Naive thymus-derived CD8-positive, alpha-beta T cell (primary cell): ENCODE measurements around the gene UBXN6. TPM values are rescaled to one million over a fixed set of nuclear protein-coding genes. Genes with fewer than 3 reads are reported as not detected.

Experiments
- ATAC-seq, 2 donors: fragments of 150-1000 bp; cut with Tn5 transposase in 1 of 2; sonication (Bioruptor Pico), chemical (Tn5 transposase) in 1 of 2; 1 replicate in 1 of 2; 2 replicates in 1 of 2; pipeline ENCODE4 v1.10.0; 2021; ENCODE audit warnings: mild to moderate bottlenecking in 2 of 2, moderate library complexity in 2 of 2
- POLR2A ChIA-PET: fragments of 350-600 bp; sonication (Branson Sonifier 250); formaldehyde crosslinking; loops from one replicate; lab custom pipeline; 2021; ENCODE audit warnings: antibody characterized with exemption; lab: Charles Lee
- DNase-seq, 10 donors: peaks; one replicate each; pipeline versions ENCODE4 v3.0.0 to v3.0.0-alpha.2; 2020 to 2022
- H3K27ac Mint-ChIP-seq, 10 donors: one replicate each; pipeline ENCODE4 v1.8.0; 2020 to 2022; ENCODE audit warnings: mild to moderate bottlenecking in 10 of 10, mixed read lengths in 10 of 10, moderate library complexity in 4 of 10, inconsistent platforms in 1 of 10
- H3K27me3 Mint-ChIP-seq, 5 donors: one replicate each; pipeline ENCODE4 v1.8.0; 2021 to 2022; ENCODE audit warnings: mixed read lengths in 5 of 5
- H3K36me3 Mint-ChIP-seq, 3 donors: one replicate each; pipeline ENCODE4 v1.8.0; 2020 to 2022; ENCODE audit warnings: mixed read lengths in 3 of 3, mild to moderate bottlenecking in 2 of 3, inconsistent platforms in 1 of 3
- H3K4me1 Mint-ChIP-seq, 4 donors: one replicate each; pipeline ENCODE4 v1.8.0; 2021 to 2022; ENCODE audit warnings: mixed read lengths in 4 of 4
- H3K4me3 Mint-ChIP-seq, 10 donors: one replicate each; pipeline ENCODE4 v1.8.0; 2020 to 2022; ENCODE audit warnings: mild to moderate bottlenecking in 10 of 10, mixed read lengths in 10 of 10, moderate library complexity in 6 of 10, inconsistent platforms in 1 of 10
- H3K9me3 Mint-ChIP-seq, 9 donors: one replicate each; pipeline ENCODE4 v1.8.0; 2020 to 2022; ENCODE audit warnings: mixed read lengths in 9 of 9, mild to moderate bottlenecking in 3 of 9, inconsistent platforms in 1 of 9, moderate library complexity in 1 of 9
- polyA plus RNA-seq, 3 donors: library from polyadenylated mRNA; unstranded; fragments of 300-500 nt; fragmentation: Illumina TruSeq; gene quantifications; one replicate each; pipeline ENCODE4 v1.2.3, GENCODE V29; 2021
- total RNA-seq, 8 experiments: library from RNA in 2 of 8; stranded (reverse) in 2 of 8; gene quantifications; one replicate each; pipeline ENCODE4 v1.2.3 and lab custom pipeline; 2021 to 2026

The UBXN6 gene
- 10 to 100 TPM; 61.3 to 75.2 TPM for total RNA-seq
- polyA plus RNA-seq, result 1 to 10 TPM; 2.4 to 6.6 (median 3.9) TPM
- 29.0 to 77.1 (median 74.5) reads per million in 6 experiments for total RNA-seq (lab: John Stamatoyannopoulos, UW)

GRCh38 chr19:4457654-4458395 is at the start of gene UBXN6:
TSS of gene UBXN6 (minus strand) at chr19:4457794. CDS start at chr19:4457697, 97 bp downstream.
- Mint-ChIP-seq H3K9me3 (no peaks in the 10 kb centered on the region), H3K4me3 (peak within 1 kb of the TSS; percentile 82 to 96 (median 92)), H3K4me1 (peaks cover 14 to 26% (median 15%) of the 10 kb centered on the region in 4 donors), H3K27me3 (peaks cover 0 to 1% (median 0%) of the 10 kb centered on the region in 5 donors), H3K36me3 (peaks cover 0 to 9% (median 0%) of the 10 kb centered on the region in 3 donors), H3K27ac (peak within 1 kb of the TSS; percentile 89 to 98 (median 94))
- ATAC-seq, result peak; percentile 91 to 98
- DNase-seq, result peak; percentile 94 to 99 (median 98)
- POLR2A ChIA-PET, result interaction anchor here (0.6 to 3.9 kb wide), 5 partner anchors 14 to 211 kb away, joined by 3 to 50 read pairs (median 4); partner anchors contain the start of genes HDGFL2 and YJU2

GRCh38 chr19:4507150-4507452 is 49.5 kb upstream of the UBXN6 start:
- POLR2A ChIA-PET, result no interaction called here
- no peak for DNase-seq
- Mint-ChIP-seq H3K27me3 (no peaks in the 10 kb centered on the region), H3K4me1 (no peaks in the 10 kb centered on the region), H3K9me3 (no peaks in the 10 kb centered on the region), H3K4me3 (no peak overlapping the region), H3K36me3 (peaks cover 0 to 7% (median 2%) of the 10 kb centered on the region in 3 donors), H3K27ac (no peak overlapping the region)
- no peak for ATAC-seq

DNA sequence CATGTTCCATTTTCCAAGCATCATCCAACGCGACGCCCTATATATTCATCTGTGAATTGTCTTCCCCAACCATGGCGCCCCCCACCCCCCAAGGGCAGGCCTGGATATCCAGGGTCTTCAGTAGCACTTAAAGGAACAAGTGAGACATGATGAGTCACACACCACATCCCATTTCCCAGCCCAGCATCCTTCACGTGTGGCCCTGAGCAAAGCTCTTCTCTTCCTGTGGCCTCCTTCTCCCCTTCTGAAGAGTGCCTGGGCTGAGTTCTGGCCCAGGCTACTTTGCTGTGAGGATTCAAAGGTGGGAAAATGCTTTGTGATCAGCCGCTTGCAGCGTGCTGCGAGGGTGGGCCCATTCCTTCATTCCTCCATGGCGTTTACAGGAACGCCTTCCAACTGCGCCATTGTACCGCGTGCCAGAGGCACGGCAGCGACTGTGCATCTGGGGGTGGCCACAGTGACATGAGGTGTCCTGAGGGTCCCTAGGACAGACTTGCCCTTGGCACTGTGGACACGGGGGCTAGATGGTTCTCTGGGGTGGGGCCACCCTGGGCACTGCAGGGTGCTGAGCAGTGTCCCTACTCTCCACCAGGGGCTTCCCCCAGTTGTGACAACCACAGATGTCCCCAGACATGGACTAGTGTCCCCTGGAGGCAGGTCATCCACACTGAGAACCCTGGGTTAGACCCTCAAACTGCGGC is 49.0 kb upstream of the UBXN6 start:
- DNase-seq (no peak), ATAC-seq (no peak)
- POLR2A ChIA-PET, result no interaction called here
- Mint-ChIP-seq H3K9me3 (no peaks in the 10 kb centered on the region), H3K4me3 (no peak overlapping the region), H3K27me3 (no peaks in the 10 kb centered on the region), H3K36me3 (peaks cover 0 to 9% (median 2%) of the 10 kb centered on the region in 3 donors), H3K27ac (peak overlapping the region in 2 of 10 donors; percentile 1 to 55), H3K4me1 (no peaks in the 10 kb centered on the region)

DNA sequence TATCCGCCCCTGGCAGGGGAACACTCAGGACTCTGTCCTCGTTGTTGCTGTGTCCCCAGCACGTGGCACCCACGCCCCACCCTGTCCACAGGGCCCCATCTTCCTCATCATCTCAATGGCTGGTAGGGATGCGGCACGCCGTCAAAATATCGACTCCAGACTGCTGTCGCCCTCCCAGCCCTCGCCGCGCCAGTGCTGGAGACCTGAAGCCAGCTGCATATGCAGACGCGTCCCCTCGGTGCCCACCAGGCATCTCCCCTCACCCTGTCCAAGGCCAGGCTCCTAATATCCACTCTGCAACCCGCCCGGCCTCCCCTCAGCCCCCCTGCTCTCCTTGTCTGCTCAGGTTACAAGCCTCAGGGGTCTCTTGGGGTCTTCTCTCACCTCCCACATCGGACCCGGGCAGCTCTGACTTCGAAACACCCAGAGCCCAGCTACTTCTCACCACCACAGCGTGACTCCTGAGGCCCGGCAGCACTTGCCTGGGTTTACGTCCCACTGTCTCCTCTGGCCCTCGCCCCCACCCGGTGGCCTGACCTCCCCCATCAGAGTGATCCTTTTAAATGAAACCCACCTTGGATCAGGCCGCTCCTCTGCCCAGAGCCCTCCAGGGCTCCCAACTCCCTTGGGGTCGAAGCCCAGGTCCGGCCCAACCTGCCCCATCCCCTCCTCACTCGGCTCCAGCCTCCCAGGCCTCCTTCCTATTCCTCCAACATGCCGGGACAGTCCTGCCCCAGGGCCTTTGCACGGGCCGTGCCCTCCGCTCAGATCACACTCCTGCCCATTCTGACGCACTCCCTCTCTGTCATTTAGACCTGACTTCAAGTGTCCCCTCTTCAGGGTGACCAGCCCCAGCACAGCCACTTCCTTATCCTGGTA is 48.2 kb upstream of the UBXN6 start:
- H3K4me1 Mint-ChIP-seq, result no peaks in the 10 kb centered on the region
- H3K4me3 Mint-ChIP-seq, result no peak overlapping the region
- H3K36me3 Mint-ChIP-seq, result peaks cover 0 to 12% (median 2%) of the 10 kb centered on the region in 3 donors
- ATAC-seq (no peak), DNase-seq (no peak)
- H3K9me3 Mint-ChIP-seq, result no peaks in the 10 kb centered on the region
- peak overlapping the region in 1 of 10 donors; percentile 55 for H3K27ac Mint-ChIP-seq
- no peaks in the 10 kb centered on the region for H3K27me3 Mint-ChIP-seq
- POLR2A ChIA-PET, result no interaction called here

- Mint-ChIP-seq H3K27me3 (no peaks in the 10 kb centered on the region), H3K4me3 (no peak overlapping the region), H3K27ac (no peak overlapping the region), H3K9me3 (no peaks in the 10 kb centered on the region), H3K4me1 (no peaks in the 10 kb centered on the region), H3K36me3 (peaks cover 0 to 19% (median 2%) of the 10 kb centered on the region in 3 donors)
- POLR2A ChIA-PET, result no interaction called here
- DNase-seq (no peak), ATAC-seq (no peak)
Measured at GRCh38 chr19:4504891-4505569, 47.4 kb upstream of the UBXN6 start.

DNA sequence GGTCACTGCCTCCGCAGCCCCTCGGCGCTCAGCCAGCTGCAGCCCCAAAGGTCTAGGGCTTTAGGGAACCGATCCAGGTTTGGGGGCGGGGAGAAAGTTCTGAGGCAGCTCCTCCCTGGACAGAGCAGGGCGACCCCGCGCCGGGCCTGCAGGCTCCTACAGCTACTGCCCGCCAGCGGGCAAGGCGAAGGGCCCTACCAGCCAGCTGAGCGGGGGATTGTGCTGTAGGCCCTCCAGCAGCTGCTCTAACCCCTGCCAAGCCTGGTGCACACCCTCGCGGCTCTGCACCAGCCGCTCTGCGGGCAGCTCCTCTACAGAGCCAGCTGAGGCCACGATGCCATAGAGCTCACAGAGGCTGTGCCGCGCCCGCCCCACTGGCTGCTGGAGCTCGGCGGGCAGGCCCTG is 46.7 kb upstream of the UBXN6 start:
- Mint-ChIP-seq H3K9me3 (no peaks in the 10 kb centered on the region), H3K4me1 (no peaks in the 10 kb centered on the region), H3K27ac (no peak overlapping the region), H3K27me3 (no peaks in the 10 kb centered on the region), H3K36me3 (peaks cover 0 to 26% (median 2%) of the 10 kb centered on the region in 3 donors), H3K4me3 (no peak overlapping the region)
- POLR2A ChIA-PET, result interaction anchor here (1.0 kb wide), 1 partner anchor 13 kb away, joined by 3 read pairs; no protein-coding TSS in a partner anchor
- no peak for ATAC-seq
- DNase-seq, result no peak

- POLR2A ChIA-PET, result interaction anchor here (1.0 kb wide), 1 partner anchor 13 kb away, joined by 3 read pairs; no protein-coding TSS in a partner anchor
- no peaks in the 10 kb centered on the region for H3K4me1 Mint-ChIP-seq
- H3K36me3 Mint-ChIP-seq, result peaks cover 0 to 31% (median 2%) of the 10 kb centered on the region in 3 donors
- DNase-seq (no peak), ATAC-seq (no peak)
- H3K4me3 Mint-ChIP-seq, result no peak overlapping the region
- no peaks in the 10 kb centered on the region for H3K27me3 Mint-ChIP-seq
- no peaks in the 10 kb centered on the region for H3K9me3 Mint-ChIP-seq
- H3K27ac Mint-ChIP-seq, result no peak overlapping the region
Measured at GRCh38 chr19:4503825-4504170, 46.2 kb upstream of the UBXN6 start.

DNA sequence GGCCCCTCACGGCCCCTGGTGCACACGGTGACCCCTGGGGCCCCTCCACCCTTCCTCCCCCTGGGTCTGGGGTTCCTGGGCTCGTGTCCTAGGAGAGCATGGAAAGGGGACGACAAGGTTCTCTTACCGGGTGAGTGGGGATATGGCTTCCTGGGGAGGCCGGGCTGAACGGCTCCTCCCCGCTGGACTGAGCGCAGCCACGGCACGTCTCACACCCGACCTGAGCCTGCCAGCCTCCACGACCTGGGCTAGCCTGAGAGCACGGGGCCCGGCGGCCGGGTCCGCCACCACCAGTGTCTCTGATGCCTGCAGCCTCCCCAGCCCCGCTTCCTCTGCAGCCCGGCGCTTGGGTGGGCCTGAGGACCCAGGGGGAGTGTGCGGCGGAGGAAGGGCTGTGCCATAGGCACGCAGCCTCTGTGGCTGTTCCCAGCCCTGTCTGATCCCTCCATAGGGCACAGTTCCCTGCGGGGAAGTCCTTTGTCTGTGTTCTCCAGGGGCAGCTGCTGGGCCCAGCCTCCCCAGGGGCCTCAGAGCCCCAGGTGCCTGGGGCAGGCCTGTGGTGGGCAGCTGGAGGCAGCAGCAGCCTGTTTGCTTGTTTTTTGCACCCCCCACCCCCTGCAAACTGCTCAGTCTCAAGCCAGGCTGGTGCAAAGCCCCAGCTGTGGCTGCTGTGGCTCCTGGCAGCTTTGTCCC is 45.7 kb upstream of the UBXN6 start:
- POLR2A ChIA-PET, result interaction anchor here (1.0 kb wide), 1 partner anchor 14 kb away, joined by 3 read pairs; no protein-coding TSS in a partner anchor
- ATAC-seq, result no peak
- no peaks in the 10 kb centered on the region for H3K4me1 Mint-ChIP-seq
- H3K4me3 Mint-ChIP-seq, result no peak overlapping the region
- no peak overlapping the region for H3K27ac Mint-ChIP-seq
- no peak for DNase-seq
- H3K9me3 Mint-ChIP-seq, result no peaks in the 10 kb centered on the region
- H3K36me3 Mint-ChIP-seq, result peaks cover 0 to 33% (median 2%) of the 10 kb centered on the region in 3 donors
- H3K27me3 Mint-ChIP-seq, result no peaks in the 10 kb centered on the region

DNA sequence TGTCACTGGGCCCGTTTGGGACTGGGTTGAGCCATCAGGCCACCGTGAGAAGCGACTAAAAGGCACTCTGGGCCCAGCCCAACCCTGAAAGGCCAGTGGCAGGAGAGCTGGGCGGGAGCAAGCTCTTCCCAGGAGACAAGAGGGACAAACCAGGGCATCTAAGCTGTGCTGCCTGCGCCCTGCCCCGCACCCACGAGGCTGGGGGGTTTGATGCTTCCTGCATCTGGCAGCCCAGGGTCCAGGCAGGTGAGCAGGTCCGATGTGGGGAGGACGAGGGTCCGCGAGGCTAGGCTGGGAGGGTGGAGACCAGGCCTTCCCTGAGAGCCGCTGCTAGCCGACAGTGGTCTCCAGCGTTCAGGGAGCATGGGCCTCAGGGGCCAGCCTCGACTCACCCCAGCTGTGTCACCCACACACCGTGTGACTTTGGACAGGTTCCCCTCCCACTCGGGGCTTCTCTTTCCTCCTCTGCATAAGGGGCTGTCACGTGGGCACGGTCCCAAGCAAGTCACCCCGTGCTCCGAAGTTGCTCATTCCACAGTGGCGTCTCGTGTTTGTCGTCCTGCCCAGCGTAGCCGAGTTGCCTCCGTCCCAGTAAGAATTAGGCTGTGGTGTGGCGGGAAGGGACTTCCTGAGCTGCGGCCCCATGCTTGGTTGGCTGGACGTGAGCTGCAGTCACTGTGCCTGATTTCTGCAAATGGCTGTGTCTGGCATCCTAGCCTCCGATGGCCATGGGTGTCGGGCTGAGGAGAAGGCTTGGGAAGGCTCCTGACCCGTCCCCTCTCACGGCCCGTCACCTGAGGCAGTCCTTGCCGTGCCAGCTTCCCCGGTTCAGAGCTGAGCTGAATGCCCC is 44.9 kb upstream of the UBXN6 start:
- Mint-ChIP-seq H3K27me3 (no peaks in the 10 kb centered on the region), H3K36me3 (peaks cover 0 to 37% (median 2%) of the 10 kb centered on the region in 3 donors), H3K9me3 (no peaks in the 10 kb centered on the region), H3K4me1 (no peaks in the 10 kb centered on the region), H3K4me3 (no peak overlapping the region), H3K27ac (no peak overlapping the region)
- POLR2A ChIA-PET, result no interaction called here
- ATAC-seq, result no peak
- no peak for DNase-seq

DNA sequence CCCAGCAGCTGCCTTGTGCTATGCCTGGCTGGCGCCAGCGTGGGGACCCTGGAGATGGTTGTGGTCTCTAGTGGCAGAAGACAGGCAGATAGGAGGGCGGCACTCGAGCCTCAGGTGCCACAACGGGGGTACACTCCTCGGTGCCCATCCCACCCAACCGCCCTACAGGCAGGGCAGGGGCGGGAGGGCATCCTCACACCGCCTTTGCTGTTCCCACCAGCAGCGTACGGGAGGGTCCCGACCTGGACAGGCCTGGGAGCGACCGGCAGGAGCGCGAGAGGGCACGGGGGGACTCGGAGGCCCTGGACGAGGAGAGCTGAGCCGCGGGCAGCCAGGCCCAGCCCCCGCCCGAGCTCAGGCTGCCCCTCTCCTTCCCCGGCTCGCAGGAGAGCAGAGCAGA is 44.1 kb upstream of the UBXN6 start:
- Mint-ChIP-seq H3K9me3 (no peaks in the 10 kb centered on the region), H3K4me3 (no peak overlapping the region), H3K27me3 (no peaks in the 10 kb centered on the region), H3K27ac (no peak overlapping the region), H3K4me1 (no peaks in the 10 kb centered on the region), H3K36me3 (peaks cover 0 to 42% (median 2%) of the 10 kb centered on the region in 3 donors)
- no peak for ATAC-seq
- POLR2A ChIA-PET, result no interaction called here
- no peak for DNase-seq
